SK-N-SH (cell line): ENCODE data around the gene GPATCH4.

Source experiments
- EP300 ChIP-seq, 2 experiments: IDR thresholded peaks; 2 replicates each; pipeline versions ENCODE4 v1.4.0 to v1.6.1; 2012; ENCODE audit warnings: borderline replicate concordance in 1 of 2, low read depth in 1 of 2, low read length in 1 of 2
- EZH2phosphoT487 ChIP-seq: fragments of 200-600 bp; sonication (generic); IDR thresholded peaks from 2 replicates; pipeline ENCODE4 v1.6.1; 2017; ENCODE audit warnings: low read depth, mixed run types, mild to moderate bottlenecking, antibody characterized with exemption, moderate library complexity, borderline replicate concordance
- GABPA ChIP-seq: IDR thresholded peaks from 2 replicates; pipeline ENCODE4 v1.4.0; 2012; ENCODE audit warnings: low read depth, mild to moderate bottlenecking
- GATA2 ChIP-seq: sonication (generic); formaldehyde crosslinking; IDR thresholded peaks from 2 replicates; pipeline ENCODE4 v1.5.0; 2020; ENCODE audit warnings: mild to moderate bottlenecking, missing genetic modification reagents
- IRF3 ChIP-seq: fragments of 150-350 bp; IDR thresholded peaks from 2 replicates; pipeline ENCODE4 v1.6.1; 2016; ENCODE audit warnings: mild to moderate bottlenecking, low read depth, low read length
- JUND ChIP-seq: IDR thresholded peaks from 2 replicates; pipeline ENCODE4 v1.4.0; 2012
- MXI1 ChIP-seq: IDR thresholded peaks from 2 replicates; pipeline ENCODE4 v1.6.1; 2012; ENCODE audit warnings: mild to moderate bottlenecking, low read depth, low read length, improper control_type of control experiment
- POLR2AphosphoS5 ChIP-seq: IDR thresholded peaks from 2 replicates; pipeline ENCODE4 v1.6.1; 2012; ENCODE audit warnings: low read depth, low read length
- SIN3A ChIP-seq: IDR thresholded peaks from 2 replicates; pipeline ENCODE4 v1.6.1; 2012; ENCODE audit warnings: low read depth, mild to moderate bottlenecking, low read length, moderate library complexity, borderline replicate concordance
- SMC3 ChIP-seq: IDR thresholded peaks from 2 replicates; pipeline ENCODE4 v1.6.1; 2012; ENCODE audit warnings: low read depth, low read length, improper control_type of control experiment
- TCF12 ChIP-seq: IDR thresholded peaks from 2 replicates; pipeline ENCODE4 v1.4.0; 2012
- YY1 ChIP-seq: IDR thresholded peaks from 2 replicates; pipeline ENCODE4 v1.4.0; 2012; ENCODE audit warnings: low read depth, mild to moderate bottlenecking
- TF ChIP-seq, protein P1 (sequence below): fragments of 200-600 bp; sonication (generic); IDR thresholded peaks from 2 replicates; pipeline ENCODE4 v1.6.1; 2017; ENCODE audit warnings: antibody characterized with exemption, mild to moderate bottlenecking, moderate library complexity

DNA sequence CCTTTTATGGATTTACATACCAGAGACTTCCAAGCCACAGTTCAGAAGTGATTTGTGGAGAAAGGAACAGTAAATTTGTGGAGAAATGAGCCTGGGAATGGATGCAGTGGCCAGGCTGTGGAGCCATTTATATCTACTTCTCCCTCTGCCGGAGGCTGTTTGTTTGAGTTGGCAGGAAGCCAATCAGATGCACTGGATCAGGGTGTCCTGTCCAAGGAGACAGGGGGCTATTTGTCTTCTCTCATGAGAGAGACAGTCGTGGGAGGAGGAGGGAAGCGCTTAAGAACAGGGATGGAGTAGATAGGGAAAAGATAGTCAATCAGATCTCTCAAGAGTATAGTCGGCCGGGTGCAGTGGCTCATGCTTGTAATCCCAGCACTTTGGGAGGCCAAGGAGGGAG lies 15.2 kb upstream of the GPATCH4 start:
- TF ChIP-seq SIN3A (no peak), EP300 (IDR thresholded peaks at IDR 0.05; ENCODE audit: borderline replicate concordance in 1 of 2, low read depth in 1 of 2, low read length in 1 of 2) (peak; percentile 42 to 81; a peak in 3 of 4 replicates), GATA2 (CRISPR knock-in tag) (peak; percentile 96), IRF3 (no peak), YY1 (peak; percentile 53), POLR2AphosphoS5 (peak; percentile 79), SMC3 (no peak), MXI1 (0 out of 2 replicates have a peak, but pooled peaks have one; percentile 31), GABPA (no peak), JUND (no peak; the same call in none of the 2 replicates), EZH2phosphoT487 (no peak), TCF12 (peak; percentile 87)
- TF ChIP-seq, protein P1, sequence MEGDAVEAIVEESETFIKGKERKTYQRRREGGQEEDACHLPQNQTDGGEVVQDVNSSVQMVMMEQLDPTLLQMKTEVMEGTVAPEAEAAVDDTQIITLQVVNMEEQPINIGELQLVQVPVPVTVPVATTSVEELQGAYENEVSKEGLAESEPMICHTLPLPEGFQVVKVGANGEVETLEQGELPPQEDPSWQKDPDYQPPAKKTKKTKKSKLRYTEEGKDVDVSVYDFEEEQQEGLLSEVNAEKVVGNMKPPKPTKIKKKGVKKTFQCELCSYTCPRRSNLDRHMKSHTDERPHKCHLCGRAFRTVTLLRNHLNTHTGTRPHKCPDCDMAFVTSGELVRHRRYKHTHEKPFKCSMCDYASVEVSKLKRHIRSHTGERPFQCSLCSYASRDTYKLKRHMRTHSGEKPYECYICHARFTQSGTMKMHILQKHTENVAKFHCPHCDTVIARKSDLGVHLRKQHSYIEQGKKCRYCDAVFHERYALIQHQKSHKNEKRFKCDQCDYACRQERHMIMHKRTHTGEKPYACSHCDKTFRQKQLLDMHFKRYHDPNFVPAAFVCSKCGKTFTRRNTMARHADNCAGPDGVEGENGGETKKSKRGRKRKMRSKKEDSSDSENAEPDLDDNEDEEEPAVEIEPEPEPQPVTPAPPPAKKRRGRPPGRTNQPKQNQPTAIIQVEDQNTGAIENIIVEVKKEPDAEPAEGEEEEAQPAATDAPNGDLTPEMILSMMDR, result peak; percentile 23; the same call in 1 of the 2 replicates
